ENCODE results near the gene ABTB2. TPM values are rescaled to one million over a fixed set of nuclear protein-coding genes. Genes with fewer than 3 reads are reported as not detected.

ABTB2 gene
- total and polyA plus RNA-seq, 2 experiments from 2014 or later, result 2.6 to 12.1 TPM

DNA sequence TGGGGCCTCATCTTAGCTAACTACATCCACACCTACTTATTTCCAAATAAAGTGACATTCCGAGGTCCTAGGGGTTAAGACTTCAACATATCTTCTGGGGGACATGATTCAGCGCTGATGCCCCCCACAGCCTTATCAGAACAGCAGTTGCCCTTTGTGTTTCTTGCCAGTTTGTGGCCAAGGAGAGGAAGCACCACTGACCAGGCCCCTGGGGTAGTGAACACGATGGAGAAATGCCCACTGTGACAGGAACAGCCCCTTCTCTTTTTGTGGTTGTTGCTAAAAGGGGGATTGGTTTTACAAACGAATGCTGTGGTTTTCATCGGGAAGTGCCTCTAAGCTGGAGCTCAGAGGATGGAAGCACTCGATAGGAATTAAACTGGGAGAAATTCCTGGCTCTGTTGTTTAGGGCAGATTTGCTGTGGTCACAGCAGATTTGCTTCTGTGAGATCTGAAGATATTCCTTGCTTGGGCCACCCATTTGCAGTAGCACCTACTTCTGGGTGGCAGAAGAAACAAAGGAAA lies 88.8 kb downstream of the ABTB2 start:
- no peaks in the 10 kb centered on the region for H3F3A ChIP-seq (replicated peaks; ENCODE audit: low read depth)
- H3K27ac Mint-ChIP-seq, result no peak overlapping the region
- H3K27me3 Mint-ChIP-seq (ENCODE audit: insufficient read depth, low read depth, poor library complexity), result peaks cover 13% of the 10 kb centered on the region
- H4K20me1 ChIP-seq (replicated peaks; ENCODE audit: insufficient read depth), result no peaks in the 10 kb centered on the region
- H3K9me3 Mint-ChIP-seq, result no peaks in the 10 kb centered on the region
- H3K36me3 ChIP-seq (ENCODE audit: insufficient read depth), result no peaks in the 10 kb centered on the region
- H3K27me3 ChIP-seq (ENCODE audit: insufficient read depth), result no peaks in the 10 kb centered on the region
- H3K4me2 ChIP-seq, result no peak overlapping the region
- H2AFZ ChIP-seq, result no peak overlapping the region
- H3K9me2 ChIP-seq (ENCODE audit: insufficient read depth), result no peaks in the 10 kb centered on the region
- no peak for DNase-seq (ENCODE audit: low spot score)
- H3K4me1 Mint-ChIP-seq, result peaks cover 25% of the 10 kb centered on the region
- TF ChIP-seq EZH2 (IDR thresholded peaks at IDR 0.05; ENCODE audit: low read depth, unreplicated experiment) (no peak), JUNB (IDR thresholded peaks at IDR 0.05; ENCODE audit: unreplicated experiment) (no peak), CREB1 (CRISPR knock-in tag; IDR thresholded peaks at IDR 0.05; ENCODE audit: low read depth) (no peak), STAT1 (IDR thresholded peaks at IDR 0.05; ENCODE audit: unreplicated experiment) (no peak), NANOG (IDR thresholded peaks at IDR 0.05; ENCODE audit: borderline replicate concordance) (no peak), CTCF (conservative IDR thresholded peaks at IDR 0.05; ENCODE audit: low read depth in 2 of 2) (no peak), POLR2AphosphoS5 (IDR thresholded peaks at IDR 0.05; ENCODE audit: low read depth) (no peak), ETS1 (IDR thresholded peaks at IDR 0.05) (no peak), ZNF462 (CRISPR knock-in tag; IDR thresholded peaks at IDR 0.05) (no peak), ZNF331 (CRISPR knock-in tag; IDR thresholded peaks at IDR 0.05; ENCODE audit: low read depth) (no peak), ZNF114 (CRISPR knock-in tag; IDR thresholded peaks at IDR 0.05) (no peak), EZH2phosphoT487 (IDR thresholded peaks at IDR 0.05; ENCODE audit: unreplicated experiment) (no peak)
- TF ChIP-seq, protein P1, sequence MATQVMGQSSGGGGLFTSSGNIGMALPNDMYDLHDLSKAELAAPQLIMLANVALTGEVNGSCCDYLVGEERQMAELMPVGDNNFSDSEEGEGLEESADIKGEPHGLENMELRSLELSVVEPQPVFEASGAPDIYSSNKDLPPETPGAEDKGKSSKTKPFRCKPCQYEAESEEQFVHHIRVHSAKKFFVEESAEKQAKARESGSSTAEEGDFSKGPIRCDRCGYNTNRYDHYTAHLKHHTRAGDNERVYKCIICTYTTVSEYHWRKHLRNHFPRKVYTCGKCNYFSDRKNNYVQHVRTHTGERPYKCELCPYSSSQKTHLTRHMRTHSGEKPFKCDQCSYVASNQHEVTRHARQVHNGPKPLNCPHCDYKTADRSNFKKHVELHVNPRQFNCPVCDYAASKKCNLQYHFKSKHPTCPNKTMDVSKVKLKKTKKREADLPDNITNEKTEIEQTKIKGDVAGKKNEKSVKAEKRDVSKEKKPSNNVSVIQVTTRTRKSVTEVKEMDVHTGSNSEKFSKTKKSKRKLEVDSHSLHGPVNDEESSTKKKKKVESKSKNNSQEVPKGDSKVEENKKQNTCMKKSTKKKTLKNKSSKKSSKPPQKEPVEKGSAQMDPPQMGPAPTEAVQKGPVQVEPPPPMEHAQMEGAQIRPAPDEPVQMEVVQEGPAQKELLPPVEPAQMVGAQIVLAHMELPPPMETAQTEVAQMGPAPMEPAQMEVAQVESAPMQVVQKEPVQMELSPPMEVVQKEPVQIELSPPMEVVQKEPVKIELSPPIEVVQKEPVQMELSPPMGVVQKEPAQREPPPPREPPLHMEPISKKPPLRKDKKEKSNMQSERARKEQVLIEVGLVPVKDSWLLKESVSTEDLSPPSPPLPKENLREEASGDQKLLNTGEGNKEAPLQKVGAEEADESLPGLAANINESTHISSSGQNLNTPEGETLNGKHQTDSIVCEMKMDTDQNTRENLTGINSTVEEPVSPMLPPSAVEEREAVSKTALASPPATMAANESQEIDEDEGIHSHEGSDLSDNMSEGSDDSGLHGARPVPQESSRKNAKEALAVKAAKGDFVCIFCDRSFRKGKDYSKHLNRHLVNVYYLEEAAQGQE (IDR thresholded peaks at IDR 0.05; ENCODE audit: unreplicated experiment), result no peak
- no peak overlapping the region for H3K4me3 Mint-ChIP-seq
- H3K79me2 ChIP-seq (replicated peaks; ENCODE audit: insufficient read depth), result 0 out of 2 replicates have a peak, but pooled peaks cover 2% of the 10 kb centered on the region
- H3K4me1 ChIP-seq (ENCODE audit: insufficient read depth), result peaks cover 8% of the 10 kb centered on the region; the same call in 1 of the 2 replicates
- no peak for ATAC-seq
- H3K4me3 ChIP-seq, result no peak overlapping the region
- no peak overlapping the region for H3K27ac ChIP-seq (ENCODE audit: low read depth)
- H3K36me3 Mint-ChIP-seq (ENCODE audit: low read depth), result no peaks in the 10 kb centered on the region

Data from GM23338 (cell line).